GM12891 (cell line): ENCODE results near the gene TENM3.

Experiments
- POLR2A ChIP-seq: IDR thresholded peaks from 2 replicates; pipeline ENCODE4 v1.6.1; 2011; ENCODE audit warnings: low read depth, low read length, control low read depth
- POLR2AphosphoS5 ChIP-seq: IDR thresholded peaks from 2 replicates; pipeline ENCODE4 v1.6.1; 2011; ENCODE audit warnings: low read depth, low read length, control low read depth
- POU2F2 ChIP-seq: IDR thresholded peaks from 2 replicates; pipeline ENCODE4 v1.6.1; 2011; ENCODE audit warnings: low read depth, mild to moderate bottlenecking, control low read depth, low read length, moderate library complexity
- SPI1 ChIP-seq: IDR thresholded peaks from 2 replicates; pipeline ENCODE4 v1.6.1; 2011; ENCODE audit warnings: low read depth, low read length, control low read depth

- TF ChIP-seq POLR2AphosphoS5 (no peak), POLR2A (no peak), POU2F2 (no peak), SPI1 (no peak)
These were observed 313.4 kb downstream of the TENM3 start for GRCh38 chr4:182556580-182556979.
